Stimulated activated CD4-positive, alpha-beta T cell treated with anti-CD3 and anti-CD28 coated beads, TNF-alpha, amount 100 ng/mL, for 1 hour (primary cell): Measurements from ENCODE around the gene SCIN.
"Not testable (repeated sequence)": the region's sequence is repeated elsewhere in the genome, so short reads cannot be mapped to it uniquely, and the experiment has no call there.

ENCODE experiments used
- DNase-seq, 3 donors: peaks; one replicate each; pipeline ENCODE4 v3.0.0-alpha.2; 2020; ENCODE audit warnings: low read depth in 3 of 3, low spot score in 1 of 3

SCIN gene

DNA sequence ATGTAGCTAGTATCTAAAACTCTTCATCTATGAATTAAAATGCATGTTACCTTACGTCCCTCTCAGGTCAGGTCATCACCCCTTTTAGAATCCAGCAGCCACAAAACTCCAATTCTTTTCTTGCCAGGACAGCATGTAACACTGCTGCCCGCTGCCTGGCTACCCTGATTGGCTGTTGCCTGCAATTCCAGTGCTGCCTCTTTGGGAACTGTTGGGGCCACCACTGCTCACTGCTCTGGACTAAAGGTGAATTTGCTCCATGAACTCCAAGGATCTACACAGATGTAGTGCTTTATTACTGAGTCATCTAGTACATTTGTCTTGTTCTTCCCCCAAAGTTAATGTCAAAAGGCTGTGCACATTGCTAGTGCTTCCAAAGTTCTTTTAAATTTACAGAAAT, 40.4 kb downstream of the SCIN start:
- DNase-seq: no peak

DNA sequence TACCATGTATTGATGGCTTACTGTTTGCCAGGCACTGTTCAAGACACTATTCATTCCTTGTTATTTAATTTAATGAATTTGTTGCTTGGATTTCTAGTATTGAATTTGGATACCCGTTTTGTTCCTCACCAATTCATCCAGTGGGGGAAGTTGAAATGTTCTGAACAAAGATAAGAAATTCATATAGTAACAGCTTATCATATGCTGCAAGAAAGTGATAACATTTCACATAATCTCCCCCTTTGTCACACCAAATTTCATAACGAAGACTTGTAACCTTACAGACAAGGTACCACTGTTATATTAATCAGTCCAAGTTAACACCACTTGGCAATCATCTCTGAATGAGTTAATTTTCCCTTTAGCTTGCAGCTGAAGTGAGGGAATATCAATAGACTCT, 42.1 kb downstream of the SCIN start:
- DNase-seq: no peak

DNA sequence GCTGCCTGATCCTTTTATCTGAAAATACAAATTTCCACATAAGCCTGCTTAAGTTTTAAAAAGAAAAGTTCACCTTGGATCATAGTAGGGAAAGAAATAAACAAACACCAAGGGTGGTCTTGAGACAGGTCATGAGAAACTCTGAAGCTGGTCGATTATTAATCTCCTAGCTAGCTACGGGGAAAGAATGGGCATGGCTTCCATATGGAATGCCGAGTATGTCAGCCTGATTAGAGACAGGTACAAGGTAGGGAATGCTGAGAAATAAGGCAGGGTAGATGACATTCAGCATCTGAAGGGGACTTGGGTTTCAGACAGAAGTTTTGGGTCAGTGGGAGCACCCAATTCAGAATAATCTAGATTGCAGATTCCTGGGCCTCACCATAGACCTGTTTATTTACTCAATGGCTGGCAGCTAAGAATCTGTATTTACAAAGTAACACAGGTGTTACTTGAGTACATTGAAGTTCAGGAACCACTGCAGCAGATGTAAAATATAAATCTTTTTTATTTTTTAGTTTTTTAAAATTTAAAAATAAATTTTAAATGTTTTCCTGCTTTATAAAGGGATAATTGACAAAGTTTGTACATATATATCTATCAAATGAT, 49.0 kb downstream of the SCIN start:
- DNase-seq: no peak

DNA sequence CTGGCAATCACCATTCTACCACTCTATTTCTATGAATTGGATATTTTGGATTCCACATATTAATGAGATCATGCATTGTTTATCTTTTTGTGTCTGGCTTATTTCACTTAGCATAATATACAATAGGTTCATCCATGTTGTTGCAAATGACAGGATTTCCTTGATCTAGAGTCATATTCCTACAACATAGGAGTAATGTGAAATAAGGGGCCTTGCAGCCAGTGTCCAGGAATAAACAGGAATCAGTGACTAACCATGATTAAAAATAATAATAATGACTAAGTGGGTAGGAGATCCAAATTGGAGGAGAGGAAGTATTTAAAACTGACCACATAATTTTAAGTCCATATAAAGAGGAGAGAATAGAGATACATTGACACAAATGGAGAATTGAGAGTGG, 49.9 kb downstream of the SCIN start:
- no peak for DNase-seq

DNA sequence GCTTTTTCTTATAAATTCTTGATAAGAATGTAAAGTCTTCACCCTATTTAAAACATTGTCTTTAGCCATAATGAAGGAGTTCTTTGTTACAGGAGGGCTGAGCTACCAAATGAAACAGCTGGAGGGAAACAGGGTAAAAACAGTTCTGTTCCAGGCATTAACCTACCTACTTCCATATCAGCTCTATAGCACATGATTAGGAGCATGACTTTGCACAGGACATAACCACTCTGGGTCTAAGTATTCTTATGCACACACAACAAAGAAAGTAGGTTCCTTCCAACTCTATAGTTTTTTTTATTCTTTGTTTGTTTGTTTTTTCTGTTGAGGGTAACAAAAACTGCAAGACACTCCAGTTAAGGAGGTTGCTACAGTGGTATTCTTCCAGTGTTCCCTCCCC, 52.7 kb downstream of the SCIN start:
- DNase-seq: no peak

DNA sequence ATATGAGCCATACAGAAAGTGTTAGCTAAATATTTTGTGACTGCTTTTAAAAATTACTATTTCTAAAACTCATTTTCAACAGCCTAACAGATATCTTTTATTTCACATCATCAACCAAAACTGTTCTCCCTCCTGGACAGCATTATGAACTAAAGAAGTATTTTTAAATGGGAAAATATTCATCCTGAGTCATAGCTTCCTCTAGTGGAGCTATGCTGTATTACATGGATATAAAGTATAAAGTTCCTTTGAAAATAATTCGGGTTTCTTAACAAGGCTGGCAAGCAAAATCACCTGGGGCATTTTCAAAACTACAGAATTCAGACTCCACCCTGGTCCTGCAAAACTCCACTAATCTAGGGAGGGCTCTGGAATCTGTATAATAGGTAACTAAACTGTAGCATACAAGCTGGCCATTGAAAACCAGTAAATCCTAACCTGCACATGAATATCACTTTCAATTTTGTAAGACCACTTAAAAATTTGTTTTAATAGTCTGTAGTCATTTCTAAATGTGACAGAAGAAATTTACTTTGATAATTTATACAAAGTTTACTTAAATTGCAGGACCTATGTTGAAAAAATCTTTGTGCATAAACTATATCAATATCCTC, 53.5 kb downstream of the SCIN start:
- DNase-seq: no peak

DNA sequence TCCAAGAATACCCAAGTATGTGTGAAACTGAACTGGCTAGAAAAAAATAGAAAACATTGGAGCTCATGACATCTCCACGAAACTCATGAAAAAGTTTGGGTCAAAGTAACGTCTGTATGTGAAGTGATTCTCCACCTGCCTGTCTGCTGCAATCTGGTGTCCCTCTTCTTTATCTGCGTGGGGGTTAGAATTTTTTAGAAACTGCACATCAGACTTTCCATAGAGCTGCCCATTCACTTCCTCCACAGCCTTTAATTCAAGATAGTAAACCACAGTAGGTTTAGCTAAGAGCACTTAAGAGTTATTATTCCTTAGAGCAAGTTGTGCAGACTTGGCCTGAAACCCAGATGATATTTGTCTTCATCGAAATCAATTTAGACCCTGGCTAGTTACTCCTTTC, 55.3 kb downstream of the SCIN start:
- no peak for DNase-seq

DNA sequence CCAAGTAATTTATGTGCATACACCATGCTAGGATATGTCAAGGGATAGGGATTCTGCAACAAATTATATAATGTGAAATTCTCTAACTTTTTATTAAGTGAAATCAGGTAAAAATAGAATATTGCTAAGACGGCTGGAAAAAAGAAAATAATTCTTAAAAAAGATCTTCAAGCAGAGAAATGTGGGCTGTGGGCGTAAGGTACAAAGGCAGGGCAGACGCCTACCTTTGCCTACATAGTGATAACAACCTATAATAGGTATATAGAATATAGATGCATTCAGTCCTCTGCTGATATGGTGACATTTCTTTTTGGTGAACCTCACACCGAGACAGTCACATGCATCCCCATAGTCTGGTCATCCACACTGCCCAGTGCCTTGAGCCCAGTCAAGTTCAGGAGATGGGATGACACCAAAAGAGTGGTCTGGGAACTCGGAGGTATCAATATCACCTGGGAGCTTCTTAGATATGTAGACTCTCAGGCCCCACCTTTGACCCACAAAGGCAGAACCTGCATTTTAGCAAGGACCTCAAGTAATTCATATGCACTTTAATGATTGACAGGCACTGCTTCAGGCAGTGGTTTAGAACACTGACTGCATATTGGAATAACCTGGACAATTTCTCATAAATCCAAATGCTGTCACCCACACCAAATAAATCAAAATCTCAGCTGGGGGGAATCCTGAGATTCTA, 59.4 kb downstream of the SCIN start:
- DNase-seq: no peak

DNA sequence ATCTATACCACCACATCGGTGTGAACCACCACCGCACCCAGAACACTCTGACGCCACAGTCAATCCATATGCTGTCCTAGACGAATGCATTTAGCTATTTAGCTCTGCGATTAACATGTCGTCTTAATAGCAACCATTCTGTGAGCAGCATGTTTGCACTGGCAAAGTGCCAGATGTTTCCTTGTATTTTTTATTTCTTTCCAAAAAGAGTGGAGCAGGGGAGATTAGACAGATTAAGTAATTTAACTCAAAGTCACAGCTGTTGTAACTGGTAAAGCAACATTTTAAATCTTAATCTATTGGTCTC, 59.9 kb downstream of the SCIN start:
- no peak for DNase-seq

DNA sequence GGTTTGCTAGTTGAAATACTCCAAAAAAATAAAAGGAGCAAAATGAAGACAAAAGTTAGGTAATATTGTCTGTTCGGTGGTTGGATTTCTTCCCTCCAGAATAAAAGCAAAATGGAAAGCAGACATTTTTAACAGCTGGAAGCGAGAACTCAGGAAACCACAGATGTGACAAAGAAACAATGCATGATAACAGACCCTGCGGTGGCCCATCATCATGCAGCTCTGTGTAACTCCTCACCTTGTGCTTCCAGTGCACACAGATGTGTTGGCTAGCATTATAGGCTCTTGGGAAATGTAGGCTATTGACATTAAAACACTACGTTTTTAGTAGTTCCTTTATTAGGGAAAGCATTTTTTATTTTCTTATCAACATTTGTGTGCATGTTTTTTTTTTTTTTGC, 63.1 kb downstream of the SCIN start:
- DNase-seq: no peak

DNA sequence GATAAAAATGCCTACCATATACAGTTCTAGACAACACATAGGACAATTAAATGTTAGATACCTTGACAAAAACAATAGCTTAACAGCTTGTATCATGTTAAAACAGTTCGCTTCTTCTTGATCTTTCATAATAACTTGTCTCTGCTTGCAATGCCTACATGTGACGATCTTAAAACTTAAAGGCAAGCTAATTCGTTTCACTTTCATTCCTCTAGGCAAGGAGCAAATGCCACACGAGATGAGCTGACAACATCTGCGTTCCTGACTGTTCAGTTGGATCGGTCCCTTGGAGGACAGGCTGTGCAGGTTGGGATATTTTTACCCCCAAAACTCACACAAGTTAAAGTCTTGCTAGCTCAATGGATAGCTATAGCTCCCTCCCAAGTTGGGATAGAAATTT, 65.3 kb downstream of the SCIN start:
- no peak for DNase-seq

DNA sequence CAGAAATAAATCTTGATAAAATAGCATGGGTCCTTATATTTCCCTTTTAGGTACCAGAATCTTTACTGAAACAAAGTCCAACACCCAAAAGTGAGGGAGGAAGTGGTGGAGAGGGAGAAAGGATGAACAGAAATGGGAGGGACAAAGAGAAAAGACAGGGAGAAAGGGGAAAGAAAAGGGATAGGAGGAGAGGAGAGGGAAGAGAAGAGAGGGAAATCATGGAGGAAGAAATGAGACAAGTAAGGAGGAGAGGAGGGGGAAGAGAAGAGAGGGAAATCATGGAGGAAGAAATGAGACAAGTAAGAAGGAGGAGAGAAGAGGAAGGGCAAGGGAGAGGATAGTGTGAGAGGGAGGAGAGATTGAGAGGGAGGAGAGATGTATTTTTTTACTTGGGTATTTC, 66.8 kb downstream of the SCIN start:
- no peak for DNase-seq

DNA sequence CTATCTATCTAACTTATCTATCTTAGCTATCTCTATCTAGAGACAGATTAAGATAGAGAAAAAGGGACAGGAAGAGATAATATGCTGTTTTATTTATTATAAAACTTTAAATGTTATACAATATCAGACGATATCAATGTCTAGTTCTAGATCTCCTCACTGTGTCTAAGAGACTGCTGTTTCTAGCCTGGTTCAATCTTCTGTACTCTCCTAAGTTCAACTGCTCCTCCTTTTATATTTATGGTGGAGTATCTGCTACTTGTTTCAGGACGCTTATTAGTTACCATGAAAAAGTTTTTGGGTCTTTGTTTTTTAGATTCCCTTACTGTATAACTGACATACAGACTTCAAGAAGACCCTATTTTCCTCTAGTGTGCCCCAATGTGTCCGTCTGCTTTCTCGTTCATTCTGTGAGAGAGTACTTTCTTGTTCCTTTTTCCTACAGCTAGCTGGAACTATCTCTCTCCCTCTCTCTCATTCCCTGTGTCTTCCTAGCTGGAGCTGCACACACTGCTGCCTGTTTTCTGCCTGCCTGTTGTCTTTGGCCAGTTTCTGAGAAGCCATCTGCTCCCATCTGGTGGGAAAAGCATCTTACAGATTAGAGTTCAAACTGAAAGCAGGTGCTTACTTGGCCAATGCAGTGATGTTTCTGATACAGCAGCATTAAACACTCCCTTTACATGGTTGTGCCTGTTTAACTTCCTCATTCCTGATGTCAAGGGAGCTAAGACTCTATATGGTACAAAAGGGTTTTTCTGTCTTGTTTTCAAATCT, 67.5 kb downstream of the SCIN start:
- no peak for DNase-seq

DNA sequence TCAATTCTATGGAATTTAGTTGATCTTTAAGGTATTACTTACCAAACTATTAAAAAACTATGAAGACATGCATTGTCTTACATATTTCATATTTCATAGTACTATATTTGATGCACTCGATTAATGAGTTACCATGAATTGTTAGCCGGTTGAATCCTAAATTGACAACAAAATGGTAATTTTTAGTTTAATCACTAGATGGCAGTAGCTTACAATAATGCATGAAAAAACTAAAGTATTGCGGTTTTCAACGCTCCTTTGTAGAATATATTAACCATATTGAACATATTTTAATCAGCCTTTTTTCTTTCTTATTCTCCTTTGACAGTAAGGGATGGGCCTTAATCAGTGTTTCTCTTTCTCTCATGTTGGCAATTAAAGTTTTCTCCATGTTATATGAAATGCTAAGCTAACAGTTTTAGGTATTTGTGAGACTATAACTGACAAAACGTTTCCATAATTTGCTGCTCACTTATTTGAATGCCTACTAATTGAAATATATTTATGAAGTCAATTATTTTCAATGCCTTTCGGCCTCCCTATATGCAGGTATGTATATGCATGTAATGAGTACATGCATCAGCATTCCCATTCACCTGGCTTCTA, 68.4 kb downstream of the SCIN start:
- DNase-seq: no peak

DNA sequence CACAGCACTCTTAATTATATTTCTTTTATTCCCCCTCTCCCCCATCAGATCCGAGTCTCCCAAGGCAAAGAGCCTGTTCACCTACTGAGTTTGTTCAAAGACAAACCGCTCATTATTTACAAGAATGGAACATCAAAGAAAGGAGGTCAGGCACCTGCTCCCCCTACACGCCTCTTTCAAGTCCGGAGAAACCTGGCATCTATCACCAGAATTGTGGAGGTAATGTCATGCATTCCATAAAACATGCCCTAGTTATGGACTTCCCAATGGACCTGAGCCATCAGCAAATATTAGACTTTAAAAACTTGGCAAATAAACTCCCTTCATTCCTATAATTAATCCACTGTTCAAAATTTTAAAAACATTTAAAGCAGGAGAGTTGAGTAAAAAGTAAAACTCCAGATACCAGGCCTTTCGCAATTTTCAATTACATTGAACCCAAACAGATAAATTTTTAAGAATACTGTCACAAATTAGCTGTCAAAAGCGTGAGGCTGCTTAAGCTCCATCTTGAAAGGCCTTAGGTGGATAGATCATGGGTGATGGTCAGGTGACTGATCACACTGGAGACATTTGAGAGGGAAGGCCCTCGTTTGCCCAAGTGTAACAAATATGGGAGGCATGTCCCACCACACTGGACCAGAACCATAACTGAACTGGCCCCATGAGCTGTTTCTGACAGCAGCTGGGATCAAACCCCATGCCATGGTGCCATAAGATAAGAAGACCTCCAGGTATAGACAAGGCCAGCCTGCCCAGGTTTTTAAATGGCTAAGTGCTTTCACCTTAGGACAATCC, 70.0 kb downstream of the SCIN start:
- no peak for DNase-seq

DNA sequence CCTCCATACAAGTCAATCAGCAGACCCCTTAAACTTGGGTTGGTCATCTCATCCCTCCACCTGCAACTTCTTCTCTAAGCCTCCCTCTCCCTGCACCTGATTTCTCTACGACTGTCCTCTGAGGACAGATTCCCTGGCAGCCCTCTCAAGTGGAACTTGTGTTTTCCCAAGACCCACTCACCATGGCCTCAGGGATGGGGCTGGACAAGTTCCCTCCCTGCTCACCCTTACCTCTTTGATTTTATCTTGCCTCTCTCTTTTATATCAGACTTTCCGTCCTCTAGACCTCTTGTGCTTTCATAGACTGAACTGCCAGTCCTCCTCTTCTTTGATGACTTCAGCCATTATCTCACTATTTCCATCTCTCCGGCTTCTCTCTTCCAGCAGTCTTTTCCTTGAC, 70.7 kb downstream of the SCIN start:
- DNase-seq: no peak

DNA sequence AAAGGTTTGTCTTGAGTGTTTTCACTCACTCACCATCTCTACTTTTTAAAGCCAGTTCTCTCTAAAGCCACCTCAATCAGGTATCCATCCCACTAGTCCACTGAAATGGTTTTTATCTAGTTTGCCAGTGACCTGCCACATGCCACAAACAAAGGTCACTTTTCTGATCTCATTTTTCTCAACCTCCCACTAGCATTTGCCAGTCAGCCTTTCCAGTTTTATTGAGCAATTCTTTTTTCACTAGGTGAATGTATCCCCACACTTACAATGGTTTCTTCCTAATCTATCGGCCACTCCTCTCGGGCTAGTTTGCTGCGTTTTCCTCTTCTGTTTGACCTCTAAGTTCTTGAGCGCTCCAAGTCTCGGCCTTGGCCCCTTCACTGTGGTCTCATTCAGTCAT, 72.0 kb downstream of the SCIN start:
- no peak for DNase-seq

DNA sequence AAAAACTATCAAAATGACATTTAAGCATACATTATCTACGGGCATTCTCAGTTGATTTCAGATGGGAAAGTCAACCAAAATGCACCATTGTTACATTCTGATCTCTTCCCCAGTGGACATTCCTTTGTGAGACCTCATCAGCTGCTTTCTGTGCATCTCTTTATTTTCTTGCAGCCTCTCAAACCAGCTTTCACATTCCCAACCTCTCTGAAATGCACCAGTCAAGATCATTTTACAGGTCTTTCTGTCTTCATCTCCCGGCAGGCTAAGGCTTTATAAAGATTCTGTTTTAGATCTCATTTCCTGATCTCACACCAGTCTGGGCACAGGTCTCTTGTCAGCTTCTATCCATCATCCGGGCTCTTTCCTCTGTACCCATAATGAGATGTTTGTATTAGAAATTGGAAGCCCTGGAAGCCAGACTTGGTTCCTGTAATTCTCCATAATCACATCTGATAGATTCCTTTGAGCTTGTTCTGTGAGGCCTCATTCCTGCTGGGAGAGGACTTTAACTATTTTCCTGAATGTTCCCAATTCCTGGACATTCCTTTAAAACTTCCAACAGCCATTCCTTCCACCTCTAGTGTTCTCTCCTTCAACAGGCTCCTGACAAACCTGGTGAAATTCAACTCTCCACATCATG, 72.6 kb downstream of the SCIN start:
- DNase-seq: no peak

DNA sequence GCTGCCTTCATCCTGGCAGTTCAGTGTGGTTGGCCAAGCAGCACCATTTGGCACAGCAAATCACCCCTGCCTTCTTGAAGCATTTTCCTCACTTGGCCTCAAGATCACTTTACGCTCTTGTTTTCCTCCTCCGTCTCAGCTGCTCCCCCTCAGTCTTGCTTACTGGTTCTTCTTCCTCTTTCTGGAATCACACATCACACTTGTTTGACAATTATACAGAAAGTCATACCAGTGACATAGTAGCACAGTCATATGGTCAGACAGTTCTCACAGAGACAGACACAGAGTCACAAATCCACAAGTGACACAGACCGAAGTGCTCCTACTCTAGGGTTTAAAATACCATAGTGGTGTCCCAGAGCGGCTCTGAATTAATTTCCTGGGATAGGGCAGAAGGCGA, 73.1 kb downstream of the SCIN start:
- DNase-seq: no peak

DNA sequence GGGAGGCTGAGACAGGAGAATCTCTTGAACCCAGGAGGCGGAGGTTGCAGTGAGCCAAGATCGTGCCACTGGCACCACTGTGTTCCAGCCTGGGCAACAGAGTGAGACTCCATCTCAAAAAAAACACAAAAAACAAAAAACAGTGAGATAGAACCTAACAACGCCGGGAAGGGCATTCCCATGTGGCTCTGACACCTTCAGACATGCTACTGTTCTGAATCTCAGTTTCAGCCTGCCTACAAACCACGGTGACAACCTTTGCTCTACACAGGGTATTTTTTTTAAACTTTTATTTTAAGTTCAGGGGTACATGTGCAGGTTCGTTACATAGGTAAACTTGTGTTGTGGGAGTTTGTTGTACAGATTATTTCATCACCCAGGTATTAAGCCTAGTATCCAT, 74.7 kb downstream of the SCIN start:
- DNase-seq: not testable (repeated sequence)

DNA sequence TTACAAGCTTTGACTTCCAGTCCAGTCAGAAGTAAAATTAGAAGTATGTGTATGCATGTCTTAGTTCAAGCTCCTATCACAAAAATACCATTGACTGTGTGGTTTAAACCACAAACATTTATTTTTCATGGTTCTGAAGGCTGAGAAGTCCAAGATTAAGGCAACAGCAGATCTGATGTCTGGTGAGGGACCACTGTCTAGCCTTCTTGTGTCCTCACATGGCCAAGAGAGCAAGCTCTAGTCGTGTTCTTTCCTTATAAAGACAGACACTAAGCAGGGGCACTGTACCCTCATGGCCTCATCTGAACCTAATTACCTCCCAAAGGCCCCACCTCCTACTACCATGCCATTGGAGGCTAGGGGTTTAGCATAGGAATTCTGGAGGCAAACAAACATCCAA, 75.6 kb downstream of the SCIN start:
- DNase-seq: no peak
